CD4-positive, alpha-beta T cell treated with Interferon alpha-2 for 1 hour (primary cell): ENCODE results near the gene CERK.

Source experiments
- DNase-seq, 2 donors: peaks; one replicate each; pipeline ENCODE4 v3.0.0-alpha.2; 2020 to 2022

Gene CERK

GRCh38 chr22:46764140-46764680, 26.2 kb upstream of the CERK start:
- DNase-seq, result no peak

GRCh38 chr22:46763051-46763705, 25.1 kb upstream of the CERK start:
- peak; percentile 52 to 60 for DNase-seq

GRCh38 chr22:46762238-46763050, 24.4 kb upstream of the CERK start, which contains the start of gene TBC1D22A:
TSS of gene TBC1D22A (plus strand) at chr22:46762650. CDS start at chr22:46762787, 137 bp downstream.
- DNase-seq, result peak; percentile 92 to 95

- DNase-seq, result no peak
Measured at GRCh38 chr22:46761539-46762237, 23.6 kb upstream of the CERK start.

- no peak for DNase-seq
Measured at GRCh38 chr22:46761017-46761416, 23.0 kb upstream of the CERK start.

GRCh38 chr22:46758867-46759290, 20.8 kb upstream of the CERK start:
- DNase-seq, result peak; percentile 63 to 68

- no peak for DNase-seq
Measured at GRCh38 chr22:46758121-46758520, 20.1 kb upstream of the CERK start.

GRCh38 chr22:46757104-46757503, 19.1 kb upstream of the CERK start:
- DNase-seq, result no peak

GRCh38 chr22:46756097-46756496, 18.0 kb upstream of the CERK start:
- no peak for DNase-seq

GRCh38 chr22:46755525-46755924, 17.5 kb upstream of the CERK start:
- DNase-seq, result no peak

GRCh38 chr22:46754826-46755225, 16.8 kb upstream of the CERK start:
- no peak for DNase-seq

- DNase-seq, result peak; percentile 20 to 80
Measured at GRCh38 chr22:46754110-46754799, 16.2 kb upstream of the CERK start.

GRCh38 chr22:46753761-46754109, 15.7 kb upstream of the CERK start:
- DNase-seq, result no peak

- no peak for DNase-seq
Measured at GRCh38 chr22:46753360-46753759, 15.3 kb upstream of the CERK start.

GRCh38 chr22:46752988-46753310, 14.9 kb upstream of the CERK start:
- no peak for DNase-seq

GRCh38 chr22:46752286-46752987, 14.4 kb upstream of the CERK start:
- DNase-seq, result no peak

- DNase-seq, result no peak
Measured at GRCh38 chr22:46750863-46751443, 12.9 kb upstream of the CERK start.

- no peak for DNase-seq
Measured at GRCh38 chr22:46750530-46750800, 12.4 kb upstream of the CERK start.

GRCh38 chr22:46749682-46750529, 11.9 kb upstream of the CERK start:
- DNase-seq, result no peak

GRCh38 chr22:46748908-46749675, 11.0 kb upstream of the CERK start:
- DNase-seq, result peak; percentile 51 to 63
